Astrocyte of the spinal cord (primary cell): ENCODE measurements around the gene STARD3.

ENCODE experiments used
- DNase-seq: peaks from one replicate; pipeline ENCODE4 v3.0.0; 2011; ENCODE audit warnings: low read depth, low spot score
- H3K4me3 ChIP-seq: 2 replicates; pipeline ENCODE4 v1.5.1; 2011; ENCODE audit warnings: low read depth, mild to moderate bottlenecking, low read length, moderate library complexity
- in situ Hi-C: cut with HindIII; loops from 2 replicates; pipeline ENCODE4 v1.10.0; 2017; ENCODE audit warnings: low sequenced_read_pairs
- TF ChIP-seq, protein P1 (sequence below): IDR thresholded peaks from 2 replicates; pipeline ENCODE4 v1.5.1; 2012; ENCODE audit warnings: low read depth, mild to moderate bottlenecking, low read length, inconsistent platforms

The STARD3 gene

DNA sequence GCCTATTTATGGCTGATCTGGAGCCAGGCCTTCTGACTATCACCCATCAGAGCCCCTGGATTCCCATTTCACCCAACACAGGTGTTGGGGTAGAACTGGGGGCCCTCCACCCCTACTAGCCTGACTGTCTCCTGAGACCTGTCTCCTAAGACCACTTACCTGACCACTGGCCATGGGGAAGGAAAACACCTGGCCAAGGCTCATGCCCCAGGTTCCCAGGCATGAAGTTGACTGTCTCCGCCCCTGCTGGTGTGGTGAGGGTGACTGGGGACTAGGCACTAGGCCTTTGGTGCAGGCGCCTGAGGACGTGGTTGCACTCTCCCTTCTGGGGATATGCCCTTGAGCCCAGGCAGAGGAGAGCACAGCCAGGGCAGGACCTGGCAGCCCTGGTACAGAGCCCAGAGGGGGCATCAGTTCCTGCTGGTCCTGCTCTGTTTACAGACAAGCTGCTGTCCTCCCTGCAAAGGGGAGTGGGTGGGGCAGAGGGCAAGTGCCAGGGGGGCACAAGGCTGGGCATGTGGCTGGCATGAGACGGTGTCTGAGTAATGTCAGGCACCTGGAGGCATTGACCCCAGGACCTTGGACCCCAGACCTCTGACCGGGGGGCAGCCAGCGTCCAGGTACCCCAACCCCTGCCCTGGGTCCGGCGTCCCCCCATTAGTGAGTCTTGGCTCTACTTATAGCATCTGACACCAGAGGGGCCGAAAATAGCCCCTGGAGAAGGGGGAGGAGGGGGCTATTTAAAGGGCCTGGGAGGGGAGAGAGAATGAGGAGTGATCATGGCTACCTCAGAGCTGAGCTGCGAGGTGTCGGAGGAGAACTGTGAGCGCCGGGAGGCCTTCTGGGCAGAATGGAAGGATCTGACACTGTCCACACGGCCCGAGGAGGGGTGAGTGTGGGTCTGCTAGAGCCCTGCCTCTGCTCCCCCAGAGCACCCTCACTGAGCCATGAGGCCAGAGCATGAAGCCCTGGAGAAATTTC, 27.9 kb downstream of the STARD3 start, which contains the start of gene TCAP:
TCAP (plus strand) TSS at position 769 of the 981 bp plus-strand sequence; CDS start at position 780, 11 bp downstream.
- TF ChIP-seq, protein P1, sequence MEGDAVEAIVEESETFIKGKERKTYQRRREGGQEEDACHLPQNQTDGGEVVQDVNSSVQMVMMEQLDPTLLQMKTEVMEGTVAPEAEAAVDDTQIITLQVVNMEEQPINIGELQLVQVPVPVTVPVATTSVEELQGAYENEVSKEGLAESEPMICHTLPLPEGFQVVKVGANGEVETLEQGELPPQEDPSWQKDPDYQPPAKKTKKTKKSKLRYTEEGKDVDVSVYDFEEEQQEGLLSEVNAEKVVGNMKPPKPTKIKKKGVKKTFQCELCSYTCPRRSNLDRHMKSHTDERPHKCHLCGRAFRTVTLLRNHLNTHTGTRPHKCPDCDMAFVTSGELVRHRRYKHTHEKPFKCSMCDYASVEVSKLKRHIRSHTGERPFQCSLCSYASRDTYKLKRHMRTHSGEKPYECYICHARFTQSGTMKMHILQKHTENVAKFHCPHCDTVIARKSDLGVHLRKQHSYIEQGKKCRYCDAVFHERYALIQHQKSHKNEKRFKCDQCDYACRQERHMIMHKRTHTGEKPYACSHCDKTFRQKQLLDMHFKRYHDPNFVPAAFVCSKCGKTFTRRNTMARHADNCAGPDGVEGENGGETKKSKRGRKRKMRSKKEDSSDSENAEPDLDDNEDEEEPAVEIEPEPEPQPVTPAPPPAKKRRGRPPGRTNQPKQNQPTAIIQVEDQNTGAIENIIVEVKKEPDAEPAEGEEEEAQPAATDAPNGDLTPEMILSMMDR = no peak
- DNase-seq = no peak
- in situ Hi-C loops = no loop called here
- H3K4me3 ChIP-seq = no peak within 1 kb of the TSS

DNA sequence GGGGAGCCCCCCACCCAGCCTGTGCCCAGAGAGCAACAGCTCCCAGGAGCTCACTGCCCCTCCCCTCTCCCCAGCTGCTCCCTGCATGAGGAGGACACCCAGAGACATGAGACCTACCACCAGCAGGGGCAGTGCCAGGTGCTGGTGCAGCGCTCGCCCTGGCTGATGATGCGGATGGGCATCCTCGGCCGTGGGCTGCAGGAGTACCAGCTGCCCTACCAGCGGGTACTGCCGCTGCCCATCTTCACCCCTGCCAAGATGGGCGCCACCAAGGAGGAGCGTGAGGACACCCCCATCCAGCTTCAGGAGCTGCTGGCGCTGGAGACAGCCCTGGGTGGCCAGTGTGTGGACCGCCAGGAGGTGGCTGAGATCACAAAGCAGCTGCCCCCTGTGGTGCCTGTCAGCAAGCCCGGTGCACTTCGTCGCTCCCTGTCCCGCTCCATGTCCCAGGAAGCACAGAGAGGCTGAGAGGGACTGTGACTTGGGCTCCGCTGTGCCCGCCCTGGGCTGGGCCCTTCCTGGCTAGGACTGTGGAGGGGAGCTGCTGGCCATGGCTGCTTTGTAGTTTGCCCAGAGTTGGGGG, 28.8 kb downstream of the STARD3 start:
- TF ChIP-seq, protein P1 = no peak
- no peak overlapping the region for H3K4me3 ChIP-seq
- in situ Hi-C loops = no loop called here
- no peak for DNase-seq

DNA sequence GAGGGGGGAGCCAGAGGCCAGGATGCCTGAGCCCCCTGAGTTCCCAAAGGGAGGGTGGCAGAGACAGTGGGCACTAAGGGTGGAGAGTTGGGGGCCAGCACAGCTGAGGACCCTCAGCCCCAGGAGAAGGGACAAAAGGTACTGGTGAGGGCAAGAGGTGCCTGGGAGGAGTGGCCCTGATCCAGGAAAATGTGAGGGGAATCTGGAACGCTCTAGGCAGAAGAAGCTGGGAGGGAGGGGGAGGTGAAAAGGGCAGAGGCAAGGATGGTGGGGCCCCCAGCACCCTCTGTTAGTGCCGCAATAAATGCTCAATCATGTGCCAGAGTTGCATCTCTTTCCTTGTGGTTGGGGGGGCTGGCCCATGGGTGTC, 29.3 kb downstream of the STARD3 start:
- no peak overlapping the region for H3K4me3 ChIP-seq
- DNase-seq = no peak
- in situ Hi-C loops = no loop called here
- TF ChIP-seq, protein P1 = no peak

DNA sequence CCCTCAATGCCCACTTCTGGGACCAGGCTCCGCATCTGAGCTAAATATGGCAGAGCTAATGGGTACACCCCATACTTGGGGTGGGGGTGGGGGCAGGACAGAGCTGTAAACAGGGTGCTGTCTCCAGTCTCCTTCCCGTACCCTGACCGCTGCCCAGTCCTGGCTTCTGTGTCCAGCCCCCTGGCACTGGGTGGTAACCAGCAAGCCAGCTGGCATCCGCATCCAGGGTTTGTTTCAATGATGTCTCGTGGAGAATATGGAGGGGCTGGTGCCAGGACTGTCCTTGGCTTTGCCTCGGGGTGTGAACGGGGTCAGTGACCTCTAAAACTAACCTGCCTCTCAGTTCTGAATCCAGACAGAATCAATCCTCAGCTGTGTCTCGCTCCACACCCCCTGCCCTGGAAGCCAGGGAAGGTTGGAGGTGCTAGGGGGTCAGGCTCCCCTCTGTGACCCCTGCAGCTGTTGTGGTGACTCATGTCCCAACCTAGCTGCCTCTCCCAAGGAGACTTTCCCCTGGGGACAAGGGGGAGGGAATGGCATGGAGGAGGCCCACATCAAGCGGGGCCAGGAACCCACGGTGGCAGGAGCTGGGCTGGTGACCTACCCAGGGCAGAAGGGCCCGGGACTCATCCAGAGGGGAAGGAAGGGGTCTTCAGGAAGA, 29.8 kb downstream of the STARD3 start:
- TF ChIP-seq, protein P1 = no peak
- in situ Hi-C loops = no loop called here
- DNase-seq = no peak
- no peak overlapping the region for H3K4me3 ChIP-seq

DNA sequence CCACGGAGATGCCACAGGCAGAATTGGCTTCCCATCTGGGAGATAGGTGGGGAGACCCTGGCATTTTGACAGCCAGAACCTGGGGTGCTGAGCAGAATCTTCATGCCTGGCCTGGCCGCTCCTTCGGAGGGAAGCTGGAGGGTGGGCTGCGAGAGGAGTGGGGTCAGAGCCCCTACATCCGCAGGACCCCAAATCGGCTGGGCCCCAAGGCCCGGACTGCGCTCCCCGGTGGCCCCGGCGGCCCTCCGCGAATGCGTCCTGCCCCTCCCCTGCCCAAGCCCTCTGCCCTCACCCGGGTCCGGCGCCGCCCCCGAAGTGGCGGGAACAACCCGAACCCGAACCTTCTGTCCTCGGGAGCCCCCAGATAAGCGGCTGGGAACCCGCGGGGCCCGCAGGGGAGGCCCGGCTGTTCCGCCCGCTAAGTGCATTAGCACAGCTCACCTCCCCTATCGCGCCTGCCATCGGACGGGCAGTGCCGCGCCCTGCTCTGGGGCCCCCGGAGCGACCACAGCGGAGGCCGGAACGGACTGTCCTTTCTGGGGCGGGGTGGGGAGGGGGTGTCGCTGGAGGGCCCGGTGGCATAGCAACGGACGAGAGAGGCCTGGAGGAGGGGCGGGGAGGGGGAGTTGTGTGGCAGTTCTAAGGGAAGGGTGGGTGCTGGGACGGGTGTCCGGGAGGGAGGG, 30.5 kb downstream of the STARD3 start:
- H3K4me3 ChIP-seq = no peak overlapping the region
- TF ChIP-seq, protein P1 = no peak
- in situ Hi-C loops = no loop called here
- no peak for DNase-seq
